SK-N-SH (cell line): ENCODE data around the gene COL25A1.

Source experiments
- FOXM1 ChIP-seq: IDR thresholded peaks from 2 replicates; pipeline ENCODE4 v1.4.0; 2012; ENCODE audit warnings: low read depth, mild to moderate bottlenecking
- GABPA ChIP-seq: IDR thresholded peaks from 2 replicates; pipeline ENCODE4 v1.4.0; 2012; ENCODE audit warnings: low read depth, mild to moderate bottlenecking
- POLR2AphosphoS5 ChIP-seq: IDR thresholded peaks from 2 replicates; pipeline ENCODE4 v1.6.1; 2012; ENCODE audit warnings: low read depth, low read length
- SMC3 ChIP-seq: IDR thresholded peaks from 2 replicates; pipeline ENCODE4 v1.6.1; 2012; ENCODE audit warnings: low read depth, low read length, improper control_type of control experiment
- TF ChIP-seq, protein P1 (sequence below): IDR thresholded peaks from 2 replicates; pipeline ENCODE4; 2012
- TF ChIP-seq, protein P2 (sequence below): fragments of 200-600 bp; sonication (generic); IDR thresholded peaks from 2 replicates; pipeline ENCODE4 v1.6.1; 2017; ENCODE audit warnings: antibody characterized with exemption, mild to moderate bottlenecking, moderate library complexity
- TF ChIP-seq, protein P3 (sequence below): IDR thresholded peaks from 2 replicates; pipeline ENCODE4 v1.4.0; 2012; ENCODE audit warnings: low read depth
- TF ChIP-seq, protein P4 (sequence below): IDR thresholded peaks from 2 replicates; pipeline ENCODE4 v1.4.0; 2012; ENCODE audit warnings: low read depth, borderline replicate concordance

DNA sequence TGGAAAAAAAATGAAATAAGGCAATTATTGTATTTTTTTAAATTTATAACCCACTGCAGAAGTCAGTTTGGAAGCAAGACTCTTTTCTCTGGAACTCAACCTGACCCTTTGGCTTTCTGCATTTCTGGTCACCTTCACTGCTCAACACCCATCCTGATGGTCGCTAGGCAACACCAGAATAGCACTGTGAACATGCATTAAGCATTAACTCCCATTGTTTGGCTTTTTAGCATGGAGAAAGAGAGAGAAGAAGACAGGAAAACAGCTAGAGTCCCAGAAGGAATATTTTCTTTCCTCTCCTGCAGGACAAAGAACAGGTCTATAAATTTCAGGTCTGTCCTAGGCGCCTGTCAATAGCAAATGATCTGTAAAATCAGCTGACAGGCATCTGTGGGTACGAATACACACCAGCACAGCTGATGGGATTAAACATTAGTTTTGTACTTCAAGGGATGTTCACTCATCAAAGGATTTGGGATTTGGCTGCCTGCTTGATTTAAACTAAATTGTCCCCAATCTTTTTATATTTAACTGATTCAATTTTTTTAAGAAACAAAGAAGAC is 402.4 kb downstream of the COL25A1 start:
- TF ChIP-seq, protein P1, sequence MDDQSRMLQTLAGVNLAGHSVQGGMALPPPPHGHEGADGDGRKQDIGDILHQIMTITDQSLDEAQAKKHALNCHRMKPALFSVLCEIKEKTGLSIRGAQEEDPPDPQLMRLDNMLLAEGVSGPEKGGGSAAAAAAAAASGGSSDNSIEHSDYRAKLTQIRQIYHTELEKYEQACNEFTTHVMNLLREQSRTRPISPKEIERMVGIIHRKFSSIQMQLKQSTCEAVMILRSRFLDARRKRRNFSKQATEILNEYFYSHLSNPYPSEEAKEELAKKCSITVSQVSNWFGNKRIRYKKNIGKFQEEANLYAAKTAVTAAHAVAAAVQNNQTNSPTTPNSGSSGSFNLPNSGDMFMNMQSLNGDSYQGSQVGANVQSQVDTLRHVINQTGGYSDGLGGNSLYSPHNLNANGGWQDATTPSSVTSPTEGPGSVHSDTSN = no peak
- no peak for TF ChIP-seq SMC3
- TF ChIP-seq FOXM1 = no peak
- TF ChIP-seq, protein P2, sequence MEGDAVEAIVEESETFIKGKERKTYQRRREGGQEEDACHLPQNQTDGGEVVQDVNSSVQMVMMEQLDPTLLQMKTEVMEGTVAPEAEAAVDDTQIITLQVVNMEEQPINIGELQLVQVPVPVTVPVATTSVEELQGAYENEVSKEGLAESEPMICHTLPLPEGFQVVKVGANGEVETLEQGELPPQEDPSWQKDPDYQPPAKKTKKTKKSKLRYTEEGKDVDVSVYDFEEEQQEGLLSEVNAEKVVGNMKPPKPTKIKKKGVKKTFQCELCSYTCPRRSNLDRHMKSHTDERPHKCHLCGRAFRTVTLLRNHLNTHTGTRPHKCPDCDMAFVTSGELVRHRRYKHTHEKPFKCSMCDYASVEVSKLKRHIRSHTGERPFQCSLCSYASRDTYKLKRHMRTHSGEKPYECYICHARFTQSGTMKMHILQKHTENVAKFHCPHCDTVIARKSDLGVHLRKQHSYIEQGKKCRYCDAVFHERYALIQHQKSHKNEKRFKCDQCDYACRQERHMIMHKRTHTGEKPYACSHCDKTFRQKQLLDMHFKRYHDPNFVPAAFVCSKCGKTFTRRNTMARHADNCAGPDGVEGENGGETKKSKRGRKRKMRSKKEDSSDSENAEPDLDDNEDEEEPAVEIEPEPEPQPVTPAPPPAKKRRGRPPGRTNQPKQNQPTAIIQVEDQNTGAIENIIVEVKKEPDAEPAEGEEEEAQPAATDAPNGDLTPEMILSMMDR = no peak
- TF ChIP-seq, protein P3, sequence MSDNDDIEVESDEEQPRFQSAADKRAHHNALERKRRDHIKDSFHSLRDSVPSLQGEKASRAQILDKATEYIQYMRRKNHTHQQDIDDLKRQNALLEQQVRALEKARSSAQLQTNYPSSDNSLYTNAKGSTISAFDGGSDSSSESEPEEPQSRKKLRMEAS = no peak
- TF ChIP-seq POLR2AphosphoS5 = no peak
- TF ChIP-seq, protein P4, sequence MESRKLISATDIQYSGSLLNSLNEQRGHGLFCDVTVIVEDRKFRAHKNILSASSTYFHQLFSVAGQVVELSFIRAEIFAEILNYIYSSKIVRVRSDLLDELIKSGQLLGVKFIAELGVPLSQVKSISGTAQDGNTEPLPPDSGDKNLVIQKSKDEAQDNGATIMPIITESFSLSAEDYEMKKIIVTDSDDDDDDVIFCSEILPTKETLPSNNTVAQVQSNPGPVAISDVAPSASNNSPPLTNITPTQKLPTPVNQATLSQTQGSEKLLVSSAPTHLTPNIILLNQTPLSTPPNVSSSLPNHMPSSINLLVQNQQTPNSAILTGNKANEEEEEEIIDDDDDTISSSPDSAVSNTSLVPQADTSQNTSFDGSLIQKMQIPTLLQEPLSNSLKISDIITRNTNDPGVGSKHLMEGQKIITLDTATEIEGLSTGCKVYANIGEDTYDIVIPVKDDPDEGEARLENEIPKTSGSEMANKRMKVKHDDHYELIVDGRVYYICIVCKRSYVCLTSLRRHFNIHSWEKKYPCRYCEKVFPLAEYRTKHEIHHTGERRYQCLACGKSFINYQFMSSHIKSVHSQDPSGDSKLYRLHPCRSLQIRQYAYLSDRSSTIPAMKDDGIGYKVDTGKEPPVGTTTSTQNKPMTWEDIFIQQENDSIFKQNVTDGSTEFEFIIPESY = no peak
- TF ChIP-seq GABPA = no peak
